IPS DF 4.7 (cell line): ENCODE results near the gene LUM.
"Not testable (repeated sequence)": the region's sequence is repeated elsewhere in the genome, so short reads cannot be mapped to it uniquely, and the experiment has no call there.

ENCODE experiments used
- DNase-seq: peaks from one replicate; pipeline ENCODE4 v3.0.0-alpha.2; 2013; ENCODE audit warnings: low spot score; ENCODE audit errors: extremely low read depth

LUM gene

DNA sequence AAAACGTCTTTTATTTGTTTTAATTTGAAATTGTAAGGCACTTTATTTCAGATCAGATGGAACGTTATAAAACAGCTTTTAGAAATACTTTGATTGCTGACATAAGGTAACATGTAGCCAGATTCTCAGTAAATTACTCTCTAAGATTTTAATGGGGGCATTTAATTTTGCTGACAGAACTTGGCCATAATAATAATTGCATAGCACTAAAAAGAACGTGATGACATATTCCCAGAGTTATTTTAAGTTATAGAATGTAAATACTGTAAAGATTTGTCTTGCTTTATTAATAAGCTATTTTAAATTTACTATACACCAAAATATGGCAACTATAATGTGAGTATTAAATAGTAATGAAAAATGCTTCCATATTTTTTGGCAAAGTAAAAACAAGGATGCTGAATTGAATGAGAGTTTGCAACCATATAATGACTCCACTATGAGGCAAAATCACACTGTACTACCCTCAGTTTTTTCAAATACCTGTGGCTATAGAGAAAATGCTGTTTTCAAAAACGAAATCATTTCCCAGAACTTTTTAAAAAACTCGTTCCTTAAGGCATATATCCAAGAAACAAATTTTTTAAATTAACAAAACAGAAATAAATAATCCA, 876 bp downstream of the LUM start:
- DNase-seq, result no peak

GRCh38 chr12:91109581-91110310, 1.5 kb downstream of the LUM start:
- no peak for DNase-seq

- peak; percentile 64 for DNase-seq
These were observed 2.1 kb downstream of the LUM start for GRCh38 chr12:91109148-91109564.

DNA sequence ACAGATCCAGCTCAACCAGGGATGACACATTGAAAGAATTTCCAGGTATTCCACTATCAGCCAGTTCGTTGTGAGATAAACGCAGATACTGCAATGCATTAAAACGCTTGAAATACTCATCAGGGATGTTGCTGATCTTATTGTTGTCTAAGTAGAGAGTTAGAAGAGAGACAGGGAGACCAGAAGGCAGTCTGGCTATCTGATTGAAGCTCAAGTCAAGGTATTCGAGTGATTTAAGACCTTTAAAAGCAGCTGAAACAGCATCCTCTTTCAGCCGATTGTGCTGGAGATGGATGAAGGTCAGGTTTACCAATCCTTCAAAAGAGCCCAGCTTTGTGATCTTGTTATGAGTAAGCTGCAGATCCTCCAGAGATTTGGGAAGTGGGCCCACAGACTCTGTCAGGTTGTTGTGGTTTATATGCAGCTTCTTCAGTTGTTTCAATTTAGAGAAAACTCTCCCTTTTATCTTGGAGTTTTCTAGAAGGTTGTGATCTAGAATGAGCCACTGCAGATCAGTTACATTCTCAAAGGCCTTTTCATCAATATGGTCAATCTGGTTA, 3.0 kb downstream of the LUM start:
- DNase-seq, result no peak

GRCh38 chr12:91106283-91106682, 5.0 kb downstream of the LUM start:
- no peak for DNase-seq

- DNase-seq, result no peak
These were observed 5.5 kb downstream of the LUM start for GRCh38 chr12:91105807-91106206.

- DNase-seq, result no peak
These were observed 6.4 kb downstream of the LUM start for GRCh38 chr12:91104812-91105466.

GRCh38 chr12:91103624-91104023, 7.7 kb downstream of the LUM start:
- no peak for DNase-seq

- no peak for DNase-seq
These were observed 8.2 kb downstream of the LUM start for GRCh38 chr12:91103101-91103500.

DNA sequence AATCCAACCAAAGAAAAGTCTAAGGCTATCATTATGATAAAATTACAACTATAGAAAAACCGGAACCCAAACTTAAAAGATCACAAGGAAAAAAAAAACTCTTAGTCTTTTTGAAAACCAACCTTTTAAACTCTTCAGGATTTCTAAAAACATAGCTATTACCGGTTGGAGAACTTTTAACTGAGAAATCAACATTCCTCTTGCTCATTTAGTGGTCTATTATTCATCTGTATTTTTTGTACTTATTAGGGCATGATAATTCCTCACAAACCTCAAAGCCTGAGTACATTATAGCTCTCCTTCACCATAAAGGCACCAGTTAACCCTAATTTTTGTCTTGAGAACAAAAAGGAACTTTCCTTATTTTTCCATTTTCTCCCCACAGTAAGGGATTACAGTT, 10.4 kb downstream of the LUM start:
- no peak for DNase-seq

- no peak for DNase-seq
These were observed 11.5 kb downstream of the LUM start for GRCh38 chr12:91099836-91100235.

GRCh38 chr12:91099341-91099740, 12.0 kb downstream of the LUM start:
- no peak for DNase-seq

GRCh38 chr12:91098941-91099340, 12.4 kb downstream of the LUM start:
- no peak for DNase-seq

DNA sequence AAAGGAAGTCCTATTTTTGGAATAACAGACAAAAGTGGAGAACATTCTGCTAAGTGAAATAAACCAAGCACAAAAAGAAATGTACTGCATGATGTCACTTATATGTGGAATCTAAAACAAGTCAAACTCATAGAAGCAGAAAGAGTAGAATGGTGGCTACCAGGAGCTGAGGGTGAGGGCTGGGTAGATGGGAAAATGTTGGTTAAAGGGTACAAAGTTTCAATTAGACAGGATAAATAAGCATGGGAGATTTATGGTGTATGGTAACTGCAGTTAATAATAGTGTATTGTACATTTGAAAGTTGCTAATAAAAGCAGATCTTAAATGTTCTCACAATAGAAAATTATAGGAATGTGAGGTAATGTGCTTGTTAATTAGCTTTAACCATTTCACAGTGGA, 12.8 kb downstream of the LUM start:
- DNase-seq, result no peak

GRCh38 chr12:91094957-91095356, 16.3 kb downstream of the LUM start:
- DNase-seq, result no peak

- DNase-seq, result no peak
These were observed 17.1 kb downstream of the LUM start for GRCh38 chr12:91094032-91094662.

GRCh38 chr12:91093341-91093740, 18.0 kb downstream of the LUM start:
- DNase-seq, result no peak

DNA sequence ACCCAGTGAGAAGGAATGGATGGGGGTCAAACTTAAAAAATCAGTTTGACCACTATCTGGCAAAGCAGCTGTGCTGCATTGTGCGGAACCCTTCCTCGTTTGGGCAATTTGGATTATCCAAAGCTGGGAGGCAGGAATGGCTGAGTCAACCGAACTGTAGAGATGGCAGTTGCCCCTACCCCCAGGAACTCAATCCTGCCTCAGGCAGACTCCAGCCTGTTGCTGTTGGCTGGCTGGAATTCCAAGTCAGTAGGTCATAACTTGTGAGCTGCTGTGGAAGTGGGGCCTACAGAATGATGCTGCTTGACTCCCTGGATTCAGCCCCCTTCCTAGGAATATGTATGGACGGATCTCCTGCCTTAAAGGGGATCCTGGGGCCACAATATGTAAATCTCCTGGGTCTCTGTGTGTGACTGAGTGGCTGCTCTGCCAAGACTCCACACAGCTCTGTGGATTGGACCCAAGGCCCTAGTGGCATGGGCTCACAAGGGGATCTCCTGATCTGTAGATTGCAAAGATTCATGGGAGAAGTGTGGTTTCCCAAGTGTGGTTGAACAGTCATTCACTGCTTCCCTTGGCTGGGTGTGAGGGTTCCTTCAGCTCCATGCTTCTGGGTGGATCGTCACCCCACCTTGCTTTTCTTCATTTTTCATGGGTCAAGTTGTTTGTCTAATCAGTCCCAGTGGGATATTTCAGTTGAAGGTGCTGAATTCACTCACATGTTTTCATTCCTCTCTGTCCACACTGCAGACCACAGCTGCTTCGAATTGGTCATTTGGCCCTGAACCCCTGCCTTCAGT, 19.2 kb downstream of the LUM start:
- DNase-seq, result no peak

DNA sequence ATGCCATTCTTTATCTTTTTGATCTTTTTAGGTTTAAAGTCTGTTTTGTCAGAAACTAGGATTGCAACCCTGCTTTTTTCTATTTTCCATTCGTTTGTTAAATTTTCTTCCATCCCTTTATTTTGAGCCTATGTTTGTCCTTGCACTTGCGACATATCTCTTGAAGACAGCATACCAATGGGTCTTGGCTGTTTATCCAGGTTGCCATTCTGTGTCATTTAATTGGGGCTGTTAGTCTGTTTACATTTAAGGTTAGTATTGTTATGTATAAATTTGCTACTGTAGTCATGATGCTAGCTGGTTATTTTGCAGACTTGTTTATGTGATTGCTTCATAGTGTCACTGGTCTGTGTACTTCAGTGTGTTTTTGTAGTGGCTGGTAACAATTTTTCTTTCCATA, 21.3 kb downstream of the LUM start:
- DNase-seq, result not testable (repeated sequence)

GRCh38 chr12:91080041-91080440, 31.3 kb downstream of the LUM start:
- no peak for DNase-seq

DNA sequence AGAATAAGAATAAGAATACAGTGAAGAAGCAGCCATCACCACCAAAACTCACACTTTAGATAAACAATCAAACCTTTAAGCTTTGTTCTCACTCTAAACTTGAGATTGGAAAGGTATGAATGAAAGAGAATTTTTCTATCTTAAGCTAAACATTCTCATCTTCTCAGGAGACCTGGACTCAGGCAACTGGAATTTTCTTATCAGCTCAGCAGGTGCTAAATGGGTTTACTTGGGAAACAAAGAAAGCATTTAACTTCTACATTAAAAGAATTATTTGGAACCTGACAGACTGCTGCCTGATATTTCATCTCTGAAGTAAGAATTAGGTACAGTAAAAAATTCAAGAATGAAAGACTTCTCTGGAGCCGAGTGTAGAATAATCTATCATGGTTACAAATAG, 32.8 kb downstream of the LUM start:
- no peak for DNase-seq
